Measurements from ENCODE around the gene PNPLA2. TPM values are rescaled to one million over a fixed set of nuclear protein-coding genes. Genes with fewer than 3 reads are reported as not detected.

Gene PNPLA2
- total and polyA plus RNA-seq, 2 of the 8 experiments (the other 6 are each of a cell fraction or from before 2014, with no cell fraction given) = 30.9 to 62.1 TPM

GRCh38 chr11:792873-793272 is 25.8 kb upstream of the PNPLA2 start:
- no peak overlapping the region for H3K9ac ChIP-seq (replicated peaks in 1 of 4; ENCODE audit: extremely low read depth in 1 of 4, low read depth in 3 of 4, low read length in 3 of 4)
- no peaks in the 10 kb centered on the region for H3K27me3 ChIP-seq (replicated peaks in 1 of 4; ENCODE audit: control insufficient read depth in 3 of 4, extremely low read depth in 1 of 4, insufficient read depth in 3 of 4, low read length in 3 of 4)
- FAIRE-seq = no peak

More at GRCh38 chr11:792873-793272, 25.8 kb upstream of the PNPLA2 start:
- DNase-seq (ENCODE audit: low read depth in 1 of 2, low spot score in 2 of 2) = no peak
- H3K4ac ChIP-seq (replicated peaks; ENCODE audit: insufficient read length, low read depth, low read length) = no peak overlapping the region
- no peak overlapping the region for H4K5ac ChIP-seq (ENCODE audit: insufficient read length, low read depth, low read length)
- 91% methylated on average over 9 of the region's 13 CpGs; no CpG with 5 or more reads in 1 of the 2 experiments for WGBS, 2 experiments (ENCODE audit: extremely low coverage in 1 of 2, insufficient coverage in 1 of 2, insufficient read length in 1 of 2, insufficient replicate concordance in 2 of 2, low coverage in 1 of 2, low lambda C conversion rate in 2 of 2, missing lambda C conversion rate in 1 of 2)
- peaks cover 0 to 5% of the 10 kb centered on the region in 2 experiments; a peak in 1 of 4 replicates for H3K79me2 ChIP-seq (ENCODE audit: control insufficient read depth in 1 of 2, insufficient read depth in 2 of 2, low read length in 2 of 2)
- H3K4me2 ChIP-seq (ENCODE audit: insufficient read depth in 1 of 2, low read depth in 2 of 2, low read length in 2 of 2) = no peak overlapping the region
- no peak overlapping the region for H3K18ac ChIP-seq (ENCODE audit: extremely low read depth, low read length)
- peaks cover 7% of the 10 kb centered on the region; the same call in 1 of the 2 replicates for H3K79me1 ChIP-seq (ENCODE audit: low read depth, low read length)
- peaks cover 2 to 13% of the 10 kb centered on the region in 2 experiments for H4K20me1 ChIP-seq (replicated peaks in 1 of 2; ENCODE audit: control insufficient read depth in 1 of 2, insufficient read depth in 2 of 2, low read length in 2 of 2)
- H2BK20ac ChIP-seq (ENCODE audit: low read length) = no peak overlapping the region
- no peak overlapping the region for H2BK5ac ChIP-seq (ENCODE audit: low read depth, low read length)
- ChIA-PET CTCF (ENCODE audit: partially characterized antibody) (interaction anchor here (0.6 to 2.2 kb wide), 3 partner anchors 10 to 20 kb away, joined by 3 to 10 read pairs (median 3); no protein-coding TSS in a partner anchor), POLR2A (ENCODE audit: partially characterized antibody) (interaction anchor here (0.7 to 53.0 kb wide), 3 partner anchors 16 to 44 kb away, joined by 3 to 1917 read pairs (median 43); partner anchors contain the start of genes CD151, CRACR2B, GATD1 and PNPLA2)
- no peak overlapping the region for H3K56ac ChIP-seq (replicated peaks; ENCODE audit: insufficient read length, low read depth, low read length)
- no peak overlapping the region for H2BK12ac ChIP-seq (ENCODE audit: low read depth, low read length)
- H3K4me3 ChIP-seq (ENCODE audit: extremely low read depth in 1 of 4, insufficient read depth in 2 of 4, low read depth in 3 of 4, low read length in 4 of 4) = no peak overlapping the region
- no peak overlapping the region for H3K27ac ChIP-seq (ENCODE audit: low read depth, low read length)
- H3K9me3 ChIP-seq (ENCODE audit: insufficient read depth in 2 of 2, low read depth in 1 of 2, low read length in 1 of 2) = no peaks in the 10 kb centered on the region
- peaks cover 4 to 36% (median 25%) of the 10 kb centered on the region in 4 experiments for H3K4me1 ChIP-seq (replicated peaks in 1 of 4; ENCODE audit: control insufficient read depth in 3 of 4, insufficient read depth in 4 of 4, low read length in 3 of 4)
- H4K8ac ChIP-seq (ENCODE audit: extremely low read depth, insufficient read depth, low read length) = no peak overlapping the region
- H2AFZ ChIP-seq (ENCODE audit: low read length) = no peak overlapping the region
- H4K91ac ChIP-seq (replicated peaks; ENCODE audit: insufficient read length, low read length) = no peak overlapping the region
- no peak overlapping the region for H2BK15ac ChIP-seq (ENCODE audit: low read length)
- TF ChIP-seq ZNF274 (IDR thresholded peaks at IDR 0.05; ENCODE audit: borderline replicate concordance, extremely low read depth, low read length) (no peak), TEAD4 (IDR thresholded peaks at IDR 0.05; ENCODE audit: low read depth, low read length) (no peak), KDM1A (IDR thresholded peaks at IDR 0.05; ENCODE audit: borderline replicate concordance, low read length) (no peak), KDM4A (IDR thresholded peaks at IDR 0.05; ENCODE audit: low read depth, low read length, severe bottlenecking) (no peak), POU5F1 (IDR thresholded peaks at IDR 0.05; ENCODE audit: low read depth, low read length) (no peak), MAX (IDR thresholded peaks at IDR 0.05) (no peak), BACH1 (IDR thresholded peaks at IDR 0.05; ENCODE audit: low read length) (no peak), ASH2L (IDR thresholded peaks at IDR 0.05; ENCODE audit: low read length) (no peak)
- peaks cover 7% of the 10 kb centered on the region for H3K23me2 ChIP-seq (ENCODE audit: low read depth, low read length)
- H3K23ac ChIP-seq (ENCODE audit: insufficient read length) = no peak overlapping the region
- no peak overlapping the region for H2AK5ac ChIP-seq (ENCODE audit: low read depth, low read length)
- no peak overlapping the region for H2BK120ac ChIP-seq (replicated peaks; ENCODE audit: low read depth, low read length)
- peaks cover 0 to 12% (median 0%) of the 10 kb centered on the region in 4 experiments; a peak in 3 of 8 replicates for H3K36me3 ChIP-seq (ENCODE audit: control insufficient read depth in 2 of 4, insufficient read depth in 4 of 4, low read length in 3 of 4)
- H3K14ac ChIP-seq (ENCODE audit: insufficient read length) = no peak overlapping the region

All from H1 (cell line).